Lung (tissue), 16 donors: Measurements from ENCODE around the gene VENTX. TPM values are rescaled to one million over a fixed set of nuclear protein-coding genes. Genes with fewer than 3 reads are reported as not detected.

Source experiments
- ATAC-seq: fragments of 200-7000 bp; cut with Tn5 transposase; one replicate; pipeline ENCODE4 v1.9.1; 2020; ENCODE audit warnings: moderate number of reproducible peaks; ENCODE audit not compliant: insufficient read depth, low FRiP score
- DNase-seq, 3 donors: peaks; one replicate each; pipeline ENCODE4 v3.0.0-alpha.2; 2013 to 2017
- H3K27ac ChIP-seq, 2 donors: one replicate each; pipeline ENCODE4 v1.5.1; 2013; ENCODE audit warnings: mild to moderate bottlenecking in 2 of 2, moderate library complexity in 2 of 2, control low read depth in 1 of 2, inconsistent platforms in 1 of 2, low read depth in 1 of 2, low read length in 1 of 2
- H3K27me3 ChIP-seq, 3 donors: one replicate each; pipeline ENCODE4 v1.5.1; 2013; ENCODE audit warnings: low read length in 2 of 3; ENCODE audit not compliant: control insufficient read depth in 3 of 3, insufficient read depth in 3 of 3
- H3K36me3 ChIP-seq, 4 donors: one replicate each; pipeline ENCODE4 v1.5.1; 2013; ENCODE audit warnings: low read length in 4 of 4, mild to moderate bottlenecking in 1 of 4, moderate library complexity in 1 of 4; ENCODE audit not compliant: control insufficient read depth in 4 of 4, insufficient read depth in 4 of 4
- H3K4me1 ChIP-seq, 5 donors: one replicate each; pipeline ENCODE4 v1.5.1; 2013; ENCODE audit warnings: low read length in 5 of 5, mild to moderate bottlenecking in 2 of 5, moderate library complexity in 1 of 5; ENCODE audit not compliant: control insufficient read depth in 5 of 5, insufficient read depth in 5 of 5
- H3K4me3 ChIP-seq: one replicate; pipeline ENCODE4 v1.5.1; 2013; ENCODE audit warnings: mild to moderate bottlenecking, control low read depth, moderate library complexity
- H3K9ac ChIP-seq, 2 donors: one replicate each; pipeline ENCODE4 v1.5.1; 2013; ENCODE audit warnings: low read length in 2 of 2, control low read depth in 1 of 2; ENCODE audit not compliant: insufficient read depth in 1 of 2
- H3K9me3 ChIP-seq, 4 donors: one replicate each; pipeline ENCODE4 v1.5.1; 2013; ENCODE audit warnings: low read length in 3 of 4, mild to moderate bottlenecking in 1 of 4, moderate library complexity in 1 of 4; ENCODE audit not compliant: control insufficient read depth in 4 of 4, insufficient read depth in 3 of 4
- WGBS, 2 donors: extraction: QIAGEN DNeasy Blood & Tissue Kit; methylation state at CpG; one replicate each; pipeline ENCODE4 v1.1.7; 2013; 5-methylcytosine and 5-hydroxymethylcytosine counted together
- long read RNA-seq, 5 donors: transcript quantifications; one replicate each; lab custom pipeline, GENCODE V29; 2026
- polyA plus RNA-seq, 2 donors: library from polyadenylated mRNA; stranded (reverse); fragments of 200-250 nt; gene quantifications; one replicate each; pipeline ENCODE4 v1.2.1, GENCODE V29; 2013
- total RNA-seq, 2 donors: library from RNA; depleted of rRNA in 1 of 2; stranded (reverse); fragments of >200 nt in 1 of 2; gene quantifications; one replicate each; pipeline ENCODE4 v1.2.1, GENCODE V29; 2014 to 2021
- TF ChIP-seq, protein P1 (sequence below): IDR thresholded peaks from 2 replicates; pipeline ENCODE4 v1.5.1; 2012; ENCODE audit warnings: mild to moderate bottlenecking; ENCODE audit errors: control extremely low read depth, extremely low read depth
- donor health status: control.
- donor health status: control.
- donor health status: Bipolar disorder and iron deficiency.
- donor health status: healthy.
- donor health status: DM: yes; HTN: yes; CAD: no.

VENTX gene
- 1 to 10 TPM in 1 of 2 donors, under 1 TPM in 1; 0.46 to 3.3 TPM for total RNA-seq
- 1 to 10 TPM; 1.4 to 4.0 TPM for polyA plus RNA-seq
- long read RNA-seq, donor 1 = 0 reads
- long read RNA-seq, donor 2 = 0 reads
- long read RNA-seq, donor 3 = 0 reads
- long read RNA-seq, donor 4 = 0 reads
- long read RNA-seq, donor 5 = 0 reads

GRCh38 chr10:133237588-133238465 is at the start of gene VENTX:
VENTX (plus strand) TSS chr10:133237855; CDS start chr10:133237915, 60 bp downstream.
- ATAC-seq = no peak
- TF ChIP-seq, protein P1, sequence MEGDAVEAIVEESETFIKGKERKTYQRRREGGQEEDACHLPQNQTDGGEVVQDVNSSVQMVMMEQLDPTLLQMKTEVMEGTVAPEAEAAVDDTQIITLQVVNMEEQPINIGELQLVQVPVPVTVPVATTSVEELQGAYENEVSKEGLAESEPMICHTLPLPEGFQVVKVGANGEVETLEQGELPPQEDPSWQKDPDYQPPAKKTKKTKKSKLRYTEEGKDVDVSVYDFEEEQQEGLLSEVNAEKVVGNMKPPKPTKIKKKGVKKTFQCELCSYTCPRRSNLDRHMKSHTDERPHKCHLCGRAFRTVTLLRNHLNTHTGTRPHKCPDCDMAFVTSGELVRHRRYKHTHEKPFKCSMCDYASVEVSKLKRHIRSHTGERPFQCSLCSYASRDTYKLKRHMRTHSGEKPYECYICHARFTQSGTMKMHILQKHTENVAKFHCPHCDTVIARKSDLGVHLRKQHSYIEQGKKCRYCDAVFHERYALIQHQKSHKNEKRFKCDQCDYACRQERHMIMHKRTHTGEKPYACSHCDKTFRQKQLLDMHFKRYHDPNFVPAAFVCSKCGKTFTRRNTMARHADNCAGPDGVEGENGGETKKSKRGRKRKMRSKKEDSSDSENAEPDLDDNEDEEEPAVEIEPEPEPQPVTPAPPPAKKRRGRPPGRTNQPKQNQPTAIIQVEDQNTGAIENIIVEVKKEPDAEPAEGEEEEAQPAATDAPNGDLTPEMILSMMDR = no peak
- H3K4me1 ChIP-seq = peaks cover 0 to 17% (median 0%) of the 10 kb centered on the region in 5 donors
- H3K36me3 ChIP-seq = no peaks in the 10 kb centered on the region
- H3K27ac ChIP-seq = no peak within 1 kb of the TSS
- WGBS, 2 donors = 13 to 21% methylated on average over 55 to 60 of the region's 60 CpGs
- DNase-seq = no peak
- H3K9me3 ChIP-seq = peaks cover 0 to 4% (median 0%) of the 10 kb centered on the region in 4 donors
- H3K9ac ChIP-seq = no peak within 1 kb of the TSS
- peaks cover 16 to 57% (median 26%) of the 10 kb centered on the region in 3 donors for H3K27me3 ChIP-seq
- H3K4me3 ChIP-seq = peak within 1 kb of the TSS; percentile 19

GRCh38 chr10:133187906-133188681 is 49.6 kb upstream of the VENTX start:
- no peak overlapping the region for H3K9ac ChIP-seq
- H3K27ac ChIP-seq = no peak overlapping the region
- DNase-seq (no peak), ATAC-seq (no peak)
- peaks cover 0 to 7% (median 2%) of the 10 kb centered on the region in 4 donors for H3K9me3 ChIP-seq
- H3K4me1 ChIP-seq = no peaks in the 10 kb centered on the region
- H3K27me3 ChIP-seq = peaks cover 0 to 6% (median 0%) of the 10 kb centered on the region in 3 donors
- TF ChIP-seq, protein P1 = no peak
- no peak overlapping the region for H3K4me3 ChIP-seq
- H3K36me3 ChIP-seq = peaks cover 0 to 7% (median 2%) of the 10 kb centered on the region in 4 donors
- WGBS, 2 donors = 88 to 92% methylated on average over 38 of the region's 38 CpGs

GRCh38 chr10:133189256-133189655 is 48.4 kb upstream of the VENTX start:
- no peak overlapping the region for H3K27ac ChIP-seq
- TF ChIP-seq, protein P1 = no peak
- DNase-seq = no peak
- peaks cover 0 to 2% (median under 1%) of the 10 kb centered on the region in 4 donors for H3K36me3 ChIP-seq
- peaks cover 0 to 6% (median 0%) of the 10 kb centered on the region in 3 donors for H3K27me3 ChIP-seq
- H3K4me3 ChIP-seq = no peak overlapping the region
- H3K4me1 ChIP-seq = no peaks in the 10 kb centered on the region
- H3K9ac ChIP-seq = no peak overlapping the region
- peaks cover 0 to 3% (median 3%) of the 10 kb centered on the region in 4 donors for H3K9me3 ChIP-seq
- ATAC-seq = no peak
- WGBS, 2 donors = 88 to 95% methylated on average over 19 to 22 of the region's 22 CpGs
